Activated CD4-positive, alpha-beta T cell treated with anti-CD3 and anti-CD28 coated beads for 1 hour (primary cell): ENCODE results near the gene SIL1.
"Not testable (repeated sequence)": the region's sequence is repeated elsewhere in the genome, so short reads cannot be mapped to it uniquely, and the experiment has no call there.

Experiments
- DNase-seq: peaks from one replicate; pipeline ENCODE4 v3.0.0-alpha.2; 2020

Gene SIL1

GRCh38 chr5:139138109-139138508 lies 60.1 kb downstream of the SIL1 start:
- no peak for DNase-seq

DNA sequence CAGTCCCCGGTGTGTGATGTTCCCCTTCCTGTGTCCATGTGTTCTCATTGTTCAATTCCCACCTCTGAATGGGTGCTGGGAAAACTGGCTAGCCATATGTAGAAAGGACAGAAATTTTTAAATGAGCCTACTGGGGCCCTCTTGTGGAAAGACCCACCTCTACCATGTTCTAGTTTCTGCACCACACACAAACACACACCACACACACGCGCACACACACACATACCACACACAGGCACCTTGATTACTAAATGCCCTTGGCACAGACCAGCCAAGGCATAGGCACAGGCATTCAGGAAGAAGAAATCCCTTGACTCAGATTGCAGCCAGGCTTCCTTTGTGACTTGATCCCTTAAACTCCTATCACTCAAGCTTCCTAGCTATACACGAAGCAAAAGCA lies 60.5 kb downstream of the SIL1 start:
- no peak for DNase-seq

DNA sequence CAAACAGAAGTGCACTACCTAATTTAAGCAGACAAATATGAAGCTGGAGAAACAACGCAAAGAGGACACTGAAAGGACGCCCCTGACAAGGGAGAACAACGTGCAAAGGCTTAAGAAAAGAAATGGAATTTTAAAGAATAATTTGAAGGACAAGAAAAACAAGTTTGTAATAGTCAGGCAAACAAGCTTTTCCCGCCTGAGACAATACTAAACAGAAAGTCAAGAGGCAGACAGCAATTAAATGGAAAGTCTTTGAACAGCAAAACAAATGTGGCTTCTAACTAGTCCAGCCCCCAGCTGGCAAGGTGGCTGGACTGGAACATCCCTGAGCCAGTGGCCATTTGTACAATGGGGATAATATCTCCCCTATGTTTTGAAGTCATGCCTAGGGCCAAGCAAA lies 63.3 kb downstream of the SIL1 start:
- no peak for DNase-seq

- no peak for DNase-seq
Observed at GRCh38 chr5:139133282-139133681, 64.9 kb downstream of the SIL1 start.

DNA sequence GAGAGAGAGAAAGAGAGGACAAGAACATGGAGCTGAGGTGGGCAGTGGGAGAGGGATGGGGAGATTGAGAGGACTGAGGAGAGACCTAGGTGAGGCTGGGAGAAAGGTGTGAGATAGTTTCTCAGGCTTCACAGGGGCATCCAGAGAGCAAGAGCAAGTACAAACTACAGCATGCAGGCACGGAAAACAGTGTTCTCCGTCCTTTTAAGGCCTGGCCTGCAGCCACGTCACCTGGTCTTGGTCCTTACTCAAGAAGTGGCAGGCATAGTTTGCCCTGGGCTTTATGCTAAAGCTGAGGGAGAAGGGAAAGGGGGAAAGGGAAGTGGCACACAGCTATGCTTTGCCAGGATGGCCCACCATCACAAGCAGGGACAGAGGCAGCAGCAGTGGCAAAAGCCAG lies 65.7 kb downstream of the SIL1 start:
- DNase-seq: no peak

DNA sequence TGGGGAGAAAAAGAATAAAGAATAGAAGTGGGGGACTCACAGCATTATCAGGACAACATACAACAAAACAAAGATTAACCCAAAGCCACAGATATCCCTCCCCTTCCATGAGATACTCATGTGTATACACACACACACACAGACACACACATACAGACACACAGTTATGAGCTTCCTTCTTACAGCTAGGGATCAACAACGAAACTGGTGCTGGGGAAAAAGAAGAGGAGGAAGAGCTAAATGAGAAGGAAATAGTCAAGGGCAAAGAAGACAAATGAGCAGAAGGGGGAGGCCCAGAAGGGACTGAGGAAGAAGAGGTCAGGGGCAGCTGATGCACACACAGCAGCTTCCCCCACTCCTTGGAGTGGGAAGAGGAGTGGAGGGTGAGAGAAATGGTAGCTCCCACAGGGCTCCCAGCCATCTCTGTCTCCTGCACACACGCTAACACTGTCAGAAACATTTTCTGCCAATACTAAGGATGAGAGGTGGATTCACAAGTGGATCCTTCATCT lies 66.2 kb downstream of the SIL1 start:
- DNase-seq: no peak

DNA sequence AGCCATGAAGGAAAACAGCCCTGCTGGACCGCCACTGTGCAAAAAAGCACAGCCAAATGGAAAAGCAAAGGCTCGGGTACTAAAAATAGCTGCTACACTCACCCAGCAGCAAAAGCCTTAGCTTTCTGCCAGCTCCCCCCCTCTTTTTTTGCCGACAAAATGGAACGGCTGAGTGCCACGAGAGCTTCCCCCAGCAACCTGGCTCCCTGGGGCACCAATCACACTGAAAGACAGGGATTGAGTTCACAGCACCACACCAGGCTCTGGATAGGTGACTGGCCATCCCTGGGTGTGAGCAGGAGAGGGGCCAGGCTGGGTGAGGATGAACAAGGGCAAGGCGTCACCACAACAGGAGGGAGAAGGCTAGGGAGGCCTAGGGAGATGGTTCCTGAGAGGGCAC lies 66.7 kb downstream of the SIL1 start:
- DNase-seq: no peak

DNA sequence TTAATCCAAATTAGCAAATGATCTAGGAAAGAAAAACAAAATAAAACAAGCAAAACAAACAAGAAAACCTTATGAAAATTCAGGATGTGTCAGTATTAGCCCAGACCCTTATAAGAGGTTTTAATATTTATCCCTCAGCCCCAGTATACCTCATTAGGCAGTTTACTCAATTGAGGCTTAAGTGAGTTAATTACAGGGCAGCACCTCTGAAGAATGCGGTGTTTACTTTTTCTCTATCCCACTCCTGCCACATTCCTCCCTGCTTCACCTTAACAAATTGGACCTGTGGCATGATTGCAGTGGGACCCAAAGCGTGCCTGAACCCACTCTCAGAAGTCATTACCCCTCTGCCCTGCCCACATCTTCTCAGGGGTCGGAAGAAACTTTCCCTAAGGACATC lies 67.1 kb downstream of the SIL1 start:
- DNase-seq: no peak

GRCh38 chr5:139130214-139130613 lies 68.0 kb downstream of the SIL1 start:
- no peak for DNase-seq

GRCh38 chr5:139126711-139127111 lies 71.5 kb downstream of the SIL1 start:
- DNase-seq: no peak

DNA sequence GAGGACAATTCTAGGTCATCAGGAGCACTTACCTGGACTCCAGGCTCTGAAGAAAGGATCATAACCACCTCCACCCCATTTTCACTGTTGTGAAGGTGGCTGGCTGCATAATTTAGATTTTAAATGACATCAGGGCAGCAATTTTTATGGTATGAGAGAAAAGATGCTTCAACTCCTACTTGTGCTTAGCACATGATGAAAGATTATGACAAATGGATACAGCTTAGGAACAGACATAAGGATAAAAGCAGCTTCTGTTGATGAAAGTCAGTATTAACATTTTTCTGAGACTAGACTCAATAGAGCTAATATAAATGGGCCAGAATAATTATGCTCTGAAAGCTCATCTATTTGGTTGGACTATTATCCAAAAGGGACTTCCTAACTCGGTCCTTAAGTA lies 72.2 kb downstream of the SIL1 start:
- no peak for DNase-seq

DNA sequence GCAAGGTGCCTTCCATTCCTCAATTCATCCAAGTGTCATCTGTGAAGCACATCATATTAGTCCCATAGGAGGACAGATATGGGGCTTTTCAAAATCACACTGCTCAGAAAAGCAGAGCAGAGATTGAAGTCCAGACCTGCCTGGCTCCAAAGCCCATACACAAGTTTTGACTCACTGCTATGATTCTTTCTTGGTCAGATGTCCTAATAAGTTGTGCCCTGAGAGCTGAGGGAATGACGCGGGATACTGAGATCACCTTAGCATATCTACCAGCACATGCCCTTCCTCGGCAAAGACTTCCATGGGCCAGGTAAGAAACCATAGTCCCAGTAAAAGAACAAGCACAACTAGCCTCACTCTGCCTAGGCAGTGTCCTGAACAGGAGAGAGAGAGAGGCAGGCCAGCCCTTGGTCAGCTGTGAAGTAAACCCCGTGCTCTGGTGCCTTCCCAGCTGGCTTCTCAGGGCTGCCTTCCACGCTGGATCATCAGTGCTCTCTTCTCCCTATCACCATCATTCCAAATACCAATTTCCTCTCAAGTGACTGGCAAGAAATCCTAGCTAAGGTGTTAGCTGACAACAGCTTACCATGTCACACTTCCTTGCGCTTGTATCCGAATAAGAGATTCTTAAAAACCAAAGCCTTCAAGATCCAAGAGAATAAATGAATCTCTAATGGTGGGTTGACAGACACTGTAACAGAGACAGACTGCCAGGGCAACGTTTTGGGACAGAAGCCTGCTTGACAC lies 73.2 kb downstream of the SIL1 start:
- no peak for DNase-seq

GRCh38 chr5:139121120-139121519 lies 77.0 kb downstream of the SIL1 start:
- no peak for DNase-seq

DNA sequence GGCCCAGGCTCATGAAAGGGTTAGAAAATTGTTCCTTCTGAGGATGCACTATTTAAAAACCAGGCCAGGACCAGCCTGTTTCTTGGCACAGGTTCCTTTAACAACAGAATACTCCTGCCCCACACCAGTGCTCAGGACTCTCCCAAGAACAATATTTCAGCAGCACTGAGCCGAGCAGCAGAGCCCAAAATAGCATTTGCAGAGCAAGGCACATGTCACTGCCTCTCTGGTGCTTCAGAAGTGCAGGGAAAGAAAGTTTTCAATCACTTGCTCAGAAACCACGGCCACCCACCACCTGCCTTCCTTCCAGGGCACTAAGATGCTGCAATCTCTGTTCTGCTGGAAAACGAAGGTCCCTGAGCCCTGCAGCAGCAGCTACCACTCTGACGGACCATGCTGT lies 77.6 kb downstream of the SIL1 start:
- DNase-seq: no peak

GRCh38 chr5:139118804-139119203 lies 79.4 kb downstream of the SIL1 start:
- no peak for DNase-seq

DNA sequence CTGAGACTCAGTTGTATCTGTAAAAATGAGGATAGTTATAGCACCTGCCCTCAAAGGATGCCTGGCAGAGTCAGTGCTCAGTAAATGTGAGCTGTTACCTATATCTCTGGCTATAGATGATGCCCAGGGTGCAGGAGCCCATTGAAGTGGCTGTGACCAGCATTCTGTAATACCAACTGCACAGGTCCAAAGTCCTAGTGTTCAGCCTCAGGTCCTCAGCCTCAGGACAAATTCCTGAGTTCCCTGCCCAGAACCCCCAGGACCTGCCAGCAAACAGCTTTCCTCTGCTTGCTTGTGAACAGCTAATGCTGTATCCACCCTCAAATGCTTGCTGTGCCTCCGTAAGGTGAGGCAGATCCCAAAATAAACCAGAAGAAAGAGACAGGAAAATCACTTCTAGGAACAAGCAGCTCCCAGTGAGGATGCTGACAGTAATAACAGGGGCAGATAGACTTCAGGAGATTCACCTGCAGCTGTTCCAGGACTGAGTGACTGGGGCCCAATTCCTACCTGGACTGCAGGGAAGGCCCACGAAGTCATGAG lies 80.8 kb downstream of the SIL1 start:
- no peak for DNase-seq

- DNase-seq: no peak
Observed at GRCh38 chr5:139116100-139116655, 82.0 kb downstream of the SIL1 start.

GRCh38 chr5:139113892-139114291 lies 84.3 kb downstream of the SIL1 start:
- no peak for DNase-seq

DNA sequence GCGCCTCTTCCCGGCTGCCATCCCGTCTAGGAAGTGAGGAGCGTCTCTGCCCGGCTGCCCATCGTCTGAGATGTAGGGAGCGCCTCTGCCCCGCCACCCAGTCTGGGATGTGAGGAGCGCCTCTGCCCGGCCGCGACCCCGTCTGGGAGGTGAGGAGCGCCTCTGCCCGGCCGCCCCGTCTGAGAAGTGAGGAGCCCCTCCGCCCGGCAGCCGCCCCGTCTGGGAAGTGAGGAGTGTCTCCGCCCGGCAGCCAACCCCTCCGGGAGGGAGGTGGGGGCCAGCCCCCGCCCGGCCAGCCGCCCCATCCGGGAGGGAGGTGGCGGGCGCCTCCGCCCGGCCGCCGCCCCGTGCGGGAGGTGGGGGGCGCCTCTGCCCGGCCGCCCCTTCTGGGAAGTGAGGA lies 85.8 kb downstream of the SIL1 start:
- DNase-seq: not testable (repeated sequence)

DNA sequence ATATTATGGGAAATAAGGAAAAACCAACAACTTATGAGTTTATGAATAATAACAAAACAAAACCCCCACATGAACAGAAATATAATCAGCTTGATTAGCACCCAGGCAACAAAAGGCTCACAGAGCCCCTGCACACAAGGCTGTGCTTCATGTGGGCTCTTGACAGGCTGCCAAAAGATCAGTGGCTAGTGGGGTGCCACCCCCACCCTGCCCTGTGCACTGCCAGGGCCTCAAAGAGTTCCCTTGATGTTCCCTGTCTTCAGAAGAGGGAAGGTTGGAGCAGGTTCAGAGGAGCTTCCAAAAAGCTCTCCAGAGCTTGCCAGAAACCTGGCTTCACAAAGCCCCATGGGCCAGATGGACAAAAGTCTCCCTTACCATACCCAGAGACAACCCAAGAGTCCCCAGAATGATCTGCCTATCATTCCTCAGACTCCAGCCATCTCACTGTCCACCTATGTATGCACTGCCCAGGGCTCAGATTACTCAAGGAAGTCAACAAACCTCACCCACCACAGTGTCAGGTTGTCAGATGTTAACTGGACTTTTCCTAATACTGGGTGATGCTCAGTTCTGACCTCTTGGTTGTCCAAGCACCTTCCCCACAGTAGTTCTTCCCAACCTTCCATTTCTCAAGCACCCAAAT lies 87.5 kb downstream of the SIL1 start:
- DNase-seq: no peak

DNA sequence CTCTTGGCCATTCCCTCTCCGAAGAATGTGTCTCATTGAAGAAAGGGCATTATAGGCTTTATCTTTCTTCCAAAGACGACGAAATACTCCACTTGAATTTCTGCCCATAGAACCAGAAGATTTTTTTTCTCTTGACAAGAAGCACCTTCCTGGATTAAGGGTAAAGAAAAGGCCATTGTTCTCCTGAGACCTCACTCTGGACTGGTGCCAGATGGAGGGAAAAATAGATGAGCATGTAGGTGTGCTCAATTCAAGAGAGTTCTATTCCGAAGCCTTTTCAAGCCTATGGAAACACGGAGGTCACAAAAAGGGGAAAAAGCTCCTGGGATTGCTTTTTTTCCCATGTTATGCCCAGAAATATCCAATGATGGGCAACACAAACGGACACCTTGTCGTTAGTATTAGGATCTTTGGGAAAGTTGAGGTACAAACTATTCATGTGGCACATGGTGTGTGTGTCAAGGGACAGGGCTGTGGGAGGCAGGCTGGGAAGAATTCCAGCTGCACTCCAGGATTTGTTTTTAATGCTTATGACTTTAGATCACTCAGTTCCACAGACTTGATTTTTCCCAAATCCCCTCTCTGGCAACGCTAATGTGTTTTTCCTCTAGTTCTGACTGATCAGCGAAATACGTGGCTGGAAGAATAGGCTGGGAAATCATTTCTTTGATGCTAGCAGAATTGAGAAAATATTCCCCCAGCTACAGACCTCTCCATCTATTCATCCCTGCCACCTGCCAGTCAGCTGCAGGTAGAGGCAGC lies 89.9 kb downstream of the SIL1 start:
- no peak for DNase-seq

DNA sequence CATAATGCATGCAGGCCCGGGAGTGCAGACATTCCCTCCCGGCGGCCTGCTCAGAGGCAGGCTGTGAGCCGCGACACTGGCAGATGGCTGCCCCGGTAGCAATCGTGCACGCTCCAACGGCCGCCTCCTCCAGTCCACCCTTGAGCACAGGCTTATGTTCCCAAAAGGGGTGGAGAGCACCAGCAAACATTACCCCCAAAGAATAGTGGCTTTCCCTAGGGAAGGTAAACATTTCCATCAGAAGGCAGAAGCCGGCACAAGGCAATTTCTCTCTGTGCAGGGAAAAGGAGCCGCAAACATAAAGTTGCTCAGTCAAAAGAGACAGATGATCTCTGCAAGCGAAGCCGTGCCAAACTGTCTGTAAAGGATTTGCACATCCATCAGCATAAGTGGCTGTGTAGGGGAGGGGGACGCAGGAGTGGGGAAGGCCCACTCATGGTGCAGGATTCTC lies 92.5 kb downstream of the SIL1 start:
- no peak for DNase-seq

DNA sequence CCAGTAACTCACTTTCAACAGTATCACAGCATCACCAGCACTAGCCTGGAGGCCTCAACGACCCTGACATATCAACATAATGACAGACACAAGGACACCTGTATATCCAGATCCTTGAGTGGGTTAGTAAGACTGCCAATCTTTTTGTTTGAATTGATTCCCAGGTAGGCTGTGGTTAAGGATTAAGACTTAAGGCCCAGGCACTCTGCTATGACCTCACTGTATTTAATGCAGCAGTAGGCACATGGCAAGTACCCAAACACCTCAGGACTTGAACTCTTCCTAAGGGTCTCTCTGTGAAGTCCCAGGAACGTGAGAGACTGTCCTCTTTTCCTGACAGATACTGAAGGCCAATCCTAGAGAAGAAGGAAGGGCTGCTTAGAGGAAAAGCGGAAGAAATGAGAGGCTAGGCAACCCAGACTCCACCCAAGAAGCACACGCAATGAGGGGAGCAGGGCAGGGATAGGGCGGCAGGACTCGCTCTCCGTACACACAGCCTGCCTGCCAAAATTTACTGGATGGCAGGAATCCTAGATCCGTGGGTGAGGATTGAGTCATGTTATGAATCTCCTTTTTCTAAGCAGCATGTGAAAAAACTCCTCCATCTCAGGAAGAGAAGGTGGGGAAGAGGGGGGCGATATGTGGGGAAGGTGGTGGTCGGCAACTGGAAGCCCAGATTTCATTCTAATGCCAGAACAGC lies 93.4 kb downstream of the SIL1 start:
- no peak for DNase-seq
